ENCODE measurements around the gene ACO1. TPM values are rescaled to one million over a fixed set of nuclear protein-coding genes. Genes with fewer than 3 reads are reported as not detected.

Gene ACO1
- total RNA-seq, 1 donor from 2014 or later = 37.6 TPM

DNA sequence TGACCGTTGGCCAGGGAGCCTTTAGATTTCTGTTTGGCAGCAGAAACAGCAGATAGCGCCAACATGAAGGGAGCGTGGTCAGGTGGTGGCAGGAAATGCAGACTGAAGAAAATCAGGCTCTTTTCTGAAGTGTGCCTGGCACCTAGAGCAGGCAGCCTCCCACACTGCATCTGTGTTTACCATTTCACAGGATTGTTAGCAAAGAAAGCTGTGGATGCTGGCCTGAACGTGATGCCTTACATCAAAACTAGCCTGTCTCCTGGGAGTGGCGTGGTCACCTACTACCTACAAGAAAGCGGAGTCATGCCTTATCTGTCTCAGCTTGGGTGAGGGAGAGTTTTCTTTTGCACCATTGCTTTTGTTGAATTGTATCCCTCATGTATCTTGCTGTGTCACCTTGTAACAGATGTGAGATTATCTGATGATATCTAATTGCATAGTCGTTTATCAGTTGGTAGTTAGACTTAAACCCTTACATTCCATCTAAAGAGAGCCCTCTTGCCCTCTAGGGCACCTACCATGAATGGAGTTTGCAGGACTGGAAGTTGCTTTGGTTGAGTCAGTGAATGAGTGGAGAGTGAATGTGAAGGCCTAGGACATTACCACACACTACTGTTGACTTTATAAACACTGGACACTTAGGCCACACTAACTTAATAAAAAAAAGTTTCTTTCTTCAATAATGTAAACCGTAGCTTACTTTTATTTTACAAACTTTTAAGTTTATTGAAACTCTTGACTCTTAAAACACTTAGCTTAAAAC, 42.8 kb downstream of the ACO1 start:
- Histone ChIP-seq H3K27me3 (no peaks in the 10 kb centered on the region), H3K9me3 (ENCODE audit: low read depth) (no peaks in the 10 kb centered on the region), H3K27ac (no peak overlapping the region), H4K20me1 (ENCODE audit: low read depth) (no peaks in the 10 kb centered on the region), H3K9ac (no peak overlapping the region), H3K79me2 (ENCODE audit: low read depth) (no peaks in the 10 kb centered on the region), H2AFZ (replicated peaks) (no peak overlapping the region), H3F3A (ENCODE audit: low read depth) (no peaks in the 10 kb centered on the region), H3K36me3 (no peaks in the 10 kb centered on the region), H3K4me2 (no peak overlapping the region), H3K4me3 (no peak overlapping the region), H3K4me1 (no peaks in the 10 kb centered on the region)
- Mint-ChIP-seq H3K4me1 (no peaks in the 10 kb centered on the region), H3K27me3 (ENCODE audit: insufficient read depth, low read depth) (no peaks in the 10 kb centered on the region), H3K27ac (no peak overlapping the region), H3K4me3 (no peak overlapping the region), H3K36me3 (peaks cover 20% of the 10 kb centered on the region), H3K9me3 (no peaks in the 10 kb centered on the region)
- TF ChIP-seq, protein P1, sequence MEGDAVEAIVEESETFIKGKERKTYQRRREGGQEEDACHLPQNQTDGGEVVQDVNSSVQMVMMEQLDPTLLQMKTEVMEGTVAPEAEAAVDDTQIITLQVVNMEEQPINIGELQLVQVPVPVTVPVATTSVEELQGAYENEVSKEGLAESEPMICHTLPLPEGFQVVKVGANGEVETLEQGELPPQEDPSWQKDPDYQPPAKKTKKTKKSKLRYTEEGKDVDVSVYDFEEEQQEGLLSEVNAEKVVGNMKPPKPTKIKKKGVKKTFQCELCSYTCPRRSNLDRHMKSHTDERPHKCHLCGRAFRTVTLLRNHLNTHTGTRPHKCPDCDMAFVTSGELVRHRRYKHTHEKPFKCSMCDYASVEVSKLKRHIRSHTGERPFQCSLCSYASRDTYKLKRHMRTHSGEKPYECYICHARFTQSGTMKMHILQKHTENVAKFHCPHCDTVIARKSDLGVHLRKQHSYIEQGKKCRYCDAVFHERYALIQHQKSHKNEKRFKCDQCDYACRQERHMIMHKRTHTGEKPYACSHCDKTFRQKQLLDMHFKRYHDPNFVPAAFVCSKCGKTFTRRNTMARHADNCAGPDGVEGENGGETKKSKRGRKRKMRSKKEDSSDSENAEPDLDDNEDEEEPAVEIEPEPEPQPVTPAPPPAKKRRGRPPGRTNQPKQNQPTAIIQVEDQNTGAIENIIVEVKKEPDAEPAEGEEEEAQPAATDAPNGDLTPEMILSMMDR (IDR thresholded peaks at IDR 0.05) = no peak
- TF ChIP-seq EZH2phosphoT487 (IDR thresholded peaks at IDR 0.05) (no peak), EZH2 (IDR thresholded peaks at IDR 0.05) (no peak)
- DNase-seq (ENCODE audit: low spot score) = no peak

DNA sequence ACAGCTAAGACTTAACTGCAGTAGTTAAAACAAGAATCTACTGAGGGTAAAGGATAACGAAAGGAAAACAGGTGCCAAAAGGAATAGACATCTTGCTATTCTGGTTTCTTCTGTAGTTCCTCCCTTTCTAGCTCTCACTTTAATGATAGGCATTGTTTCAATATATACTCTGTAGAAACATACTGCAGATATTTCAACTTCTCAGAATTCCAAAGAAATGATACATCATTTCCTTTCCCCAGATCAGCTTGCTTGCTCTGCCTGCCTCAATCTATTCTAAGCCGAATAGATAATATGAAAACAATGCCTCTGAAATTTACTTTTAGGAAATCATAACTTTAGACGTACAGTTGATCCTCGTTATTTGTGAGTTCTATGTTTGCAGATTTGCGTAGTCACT, 46.3 kb downstream of the ACO1 start:
- Histone ChIP-seq H3K9ac (no peak overlapping the region), H3K36me3 (no peaks in the 10 kb centered on the region)
- no peak overlapping the region for H3K27ac Mint-ChIP-seq

DNA sequence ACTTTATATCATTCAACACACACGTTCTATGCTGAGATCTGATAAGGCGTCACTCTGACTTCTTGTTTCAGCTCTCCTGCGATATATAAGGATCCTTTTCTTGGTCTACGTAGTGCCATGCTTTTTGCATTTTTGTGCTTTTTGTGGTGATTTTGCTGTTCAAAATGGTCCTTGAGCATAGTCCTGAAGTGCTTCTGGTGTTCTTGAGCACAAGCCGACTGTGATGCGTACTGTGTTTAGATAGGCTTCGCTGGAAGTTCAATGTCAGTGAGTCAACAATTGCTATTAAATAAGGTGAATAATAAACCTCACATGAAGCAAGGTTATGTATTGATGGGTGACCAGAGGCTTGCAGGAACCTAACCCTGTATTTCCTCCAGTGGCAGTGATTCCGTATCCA, 46.8 kb downstream of the ACO1 start:
- Histone ChIP-seq H2AFZ (replicated peaks) (no peak overlapping the region), H3K36me3 (no peaks in the 10 kb centered on the region), H3K27ac (no peak overlapping the region), H3K79me2 (ENCODE audit: low read depth) (no peaks in the 10 kb centered on the region), H3K9ac (no peak overlapping the region), H3F3A (ENCODE audit: low read depth) (no peaks in the 10 kb centered on the region), H3K9me3 (ENCODE audit: low read depth) (no peaks in the 10 kb centered on the region), H3K4me3 (no peak overlapping the region), H3K27me3 (no peaks in the 10 kb centered on the region), H3K4me1 (no peaks in the 10 kb centered on the region), H4K20me1 (ENCODE audit: low read depth) (no peaks in the 10 kb centered on the region), H3K4me2 (no peak overlapping the region)
- no peaks in the 10 kb centered on the region for H3K4me1 Mint-ChIP-seq
- TF ChIP-seq EZH2 (IDR thresholded peaks at IDR 0.05) = no peak
- H3K27me3 Mint-ChIP-seq (ENCODE audit: insufficient read depth, low read depth) = no peaks in the 10 kb centered on the region
- no peak overlapping the region for H3K4me3 Mint-ChIP-seq
- no peaks in the 10 kb centered on the region for H3K9me3 Mint-ChIP-seq
- H3K27ac Mint-ChIP-seq = no peak overlapping the region
- DNase-seq (ENCODE audit: low spot score) = no peak
- peaks cover 17% of the 10 kb centered on the region for H3K36me3 Mint-ChIP-seq

More for the DNA sequence above, 46.3 kb downstream of the ACO1 start:
- Histone ChIP-seq H4K20me1 (ENCODE audit: low read depth) (no peaks in the 10 kb centered on the region), H3K4me2 (no peak overlapping the region), H3K4me1 (no peaks in the 10 kb centered on the region), H2AFZ (replicated peaks) (no peak overlapping the region), H3K9me3 (ENCODE audit: low read depth) (no peaks in the 10 kb centered on the region), H3K4me3 (no peak overlapping the region), H3K27me3 (no peaks in the 10 kb centered on the region), H3K27ac (no peak overlapping the region), H3K79me2 (ENCODE audit: low read depth) (no peaks in the 10 kb centered on the region), H3F3A (ENCODE audit: low read depth) (no peaks in the 10 kb centered on the region)
- Mint-ChIP-seq H3K27me3 (ENCODE audit: insufficient read depth, low read depth) (no peaks in the 10 kb centered on the region), H3K36me3 (peaks cover 20% of the 10 kb centered on the region), H3K4me1 (no peaks in the 10 kb centered on the region), H3K4me3 (no peak overlapping the region), H3K9me3 (no peaks in the 10 kb centered on the region)
- DNase-seq (ENCODE audit: low spot score) = no peak
- TF ChIP-seq EZH2phosphoT487 (IDR thresholded peaks at IDR 0.05) = no peak
- no peak for TF ChIP-seq EZH2 (IDR thresholded peaks at IDR 0.05)
- TF ChIP-seq, protein P1 (IDR thresholded peaks at IDR 0.05) = no peak

DNA sequence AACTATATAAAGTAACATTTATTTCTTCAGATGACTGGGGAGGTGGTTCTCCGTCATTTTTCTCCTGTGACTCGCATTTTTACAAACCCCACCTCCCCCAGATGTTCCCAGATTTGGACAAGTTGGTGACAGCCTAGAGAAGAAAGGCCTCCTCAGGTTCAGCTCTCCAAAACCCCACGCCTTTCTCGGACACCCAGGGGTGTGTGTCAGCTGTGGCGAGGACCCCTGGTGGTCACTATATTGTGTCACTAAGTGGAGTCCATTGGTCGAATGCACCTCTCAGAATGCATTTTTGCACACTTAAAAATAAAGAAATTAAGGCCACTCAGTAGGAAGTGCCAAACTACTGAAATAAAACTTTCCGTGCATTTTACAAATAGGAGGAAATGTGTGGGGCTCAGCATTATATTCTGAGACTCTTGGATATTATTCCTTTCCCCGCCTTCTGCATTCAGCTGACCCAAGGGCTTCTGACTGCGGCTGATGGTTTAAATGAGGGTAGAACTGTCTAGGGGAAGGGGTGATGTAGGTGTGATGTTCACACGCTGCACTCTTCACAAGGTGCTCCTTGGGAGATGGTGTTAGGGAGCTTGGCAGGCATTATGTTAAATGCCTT, 47.6 kb downstream of the ACO1 start:
- no peaks in the 10 kb centered on the region for H3K36me3 ChIP-seq
- no peak overlapping the region for H3K4me3 Mint-ChIP-seq

More for the DNA sequence above, 47.6 kb downstream of the ACO1 start:
- no peak overlapping the region for H2AFZ ChIP-seq (replicated peaks)
- H3K9ac ChIP-seq = no peak overlapping the region
- no peaks in the 10 kb centered on the region for H3K9me3 ChIP-seq (ENCODE audit: low read depth)
- H3K27ac ChIP-seq = no peak overlapping the region
- peaks cover 20% of the 10 kb centered on the region for H3K36me3 Mint-ChIP-seq
- H3K79me2 ChIP-seq (ENCODE audit: low read depth) = no peaks in the 10 kb centered on the region
- no peaks in the 10 kb centered on the region for H3K27me3 ChIP-seq
- no peaks in the 10 kb centered on the region for H3K9me3 Mint-ChIP-seq
- no peak overlapping the region for H3K27ac Mint-ChIP-seq
- no peaks in the 10 kb centered on the region for H3F3A ChIP-seq (ENCODE audit: low read depth)
- no peaks in the 10 kb centered on the region for H3K27me3 Mint-ChIP-seq (ENCODE audit: insufficient read depth, low read depth)
- H3K4me3 ChIP-seq = no peak overlapping the region
- no peaks in the 10 kb centered on the region for H4K20me1 ChIP-seq (ENCODE audit: low read depth)
- no peaks in the 10 kb centered on the region for H3K4me1 Mint-ChIP-seq
- DNase-seq (ENCODE audit: low spot score) = peak; percentile 56
- TF ChIP-seq EZH2phosphoT487 (IDR thresholded peaks at IDR 0.05) = no peak
- TF ChIP-seq, protein P1 (IDR thresholded peaks at IDR 0.05) = peak; percentile 61
- TF ChIP-seq EZH2 (IDR thresholded peaks at IDR 0.05) = no peak
- no peak overlapping the region for H3K4me2 ChIP-seq
- H3K4me1 ChIP-seq = no peaks in the 10 kb centered on the region
